Measurements from ENCODE around the gene GDI2. TPM values are rescaled to one million over a fixed set of nuclear protein-coding genes. Genes with fewer than 3 reads are reported as not detected.

Gene GDI2
- total RNA-seq, 1 experiment from 2014 or later = 144 TPM

GRCh38 chr10:5737352-5737751 is 75.9 kb downstream of the GDI2 start:
- ChIA-PET POLR2A (no interaction called here), CTCF (no interaction called here), RAD21 (ENCODE audit: low non-redundant PET in 1 of 2, low total read pairs in 2 of 2, uncharacterized antibody in 2 of 2, unreplicated experiment in 2 of 2) (no interaction called here)
- Histone ChIP-seq H3K9me3 (ENCODE audit: control insufficient read depth in 1 of 2, insufficient read depth in 1 of 2, low read depth in 1 of 2, low read length in 2 of 2) (no peaks in the 10 kb centered on the region), H3K4me1 (ENCODE audit: control insufficient read depth in 1 of 2, insufficient read depth in 2 of 2, low read length in 2 of 2) (no peaks in the 10 kb centered on the region), H3K4me2 (ENCODE audit: low read length) (no peak overlapping the region), H3K36me3 (ENCODE audit: control insufficient read depth in 1 of 2, insufficient read depth in 2 of 2, low read length in 2 of 2) (peaks cover 9 to 20% of the 10 kb centered on the region in 2 experiments), H3K4me3 (replicated peaks in 1 of 2; ENCODE audit: low read depth in 1 of 2, low read length in 2 of 2) (no peak overlapping the region), H3K9me2 (ENCODE audit: insufficient read depth) (no peaks in the 10 kb centered on the region), H3K27me3 (ENCODE audit: insufficient read depth, low read length) (no peaks in the 10 kb centered on the region), H4K20me1 (ENCODE audit: insufficient read depth) (peaks cover 5% of the 10 kb centered on the region; the same call in 1 of the 2 replicates), H2AFZ (ENCODE audit: low read depth, low read length, poor library complexity, severe bottlenecking) (no peak overlapping the region), H3K9ac (ENCODE audit: low read length) (no peak overlapping the region), H3K27ac (ENCODE audit: low read depth, low read length) (no peak overlapping the region), H3K79me2 (ENCODE audit: insufficient read depth, low read length) (peaks cover 19% of the 10 kb centered on the region)
- TF ChIP-seq EZH2phosphoT487 (IDR thresholded peaks at IDR 0.05; ENCODE audit: borderline replicate concordance) = no peak
- 0 out of 6 replicates have a peak, but pooled peaks of 1 of the 3 experiments have one; percentile 13 for TF ChIP-seq CTCF (IDR thresholded peaks at IDR 0.05 in 2 of 3, conservative IDR thresholded peaks at IDR 0.05 in 1 of 3; ENCODE audit: borderline replicate concordance in 1 of 3, insufficient read depth in 1 of 3, low read depth in 2 of 3, low read length in 2 of 3)
- DNase-seq (ENCODE audit: low read depth, low spot score) (no peak), ATAC-seq (no peak)
- no TSS peak for BruUV-seq (replicated peaks)
- intact Hi-C loops (cut with micrococcal nuclease) = no loop called here

GRCh38 chr10:5736591-5736990 is 76.6 kb downstream of the GDI2 start:
- intact Hi-C loops (cut with micrococcal nuclease) = no loop called here
- no TSS peak for BruUV-seq (replicated peaks)
- H3K4me3 ChIP-seq (replicated peaks in 1 of 2; ENCODE audit: low read depth in 1 of 2, low read length in 2 of 2) = no peak overlapping the region
- no peak overlapping the region for H3K27ac ChIP-seq (ENCODE audit: low read depth, low read length)
- H3K79me2 ChIP-seq (ENCODE audit: insufficient read depth, low read length) = peaks cover 20% of the 10 kb centered on the region
- H3K36me3 ChIP-seq (ENCODE audit: control insufficient read depth in 1 of 2, insufficient read depth in 2 of 2, low read length in 2 of 2) = peaks cover 4 to 21% of the 10 kb centered on the region in 2 experiments
- no peak overlapping the region for H3K9ac ChIP-seq (ENCODE audit: low read length)
- H4K20me1 ChIP-seq (ENCODE audit: insufficient read depth) = peaks cover 5% of the 10 kb centered on the region; the same call in 1 of the 2 replicates
- no peaks in the 10 kb centered on the region for H3K9me3 ChIP-seq (ENCODE audit: control insufficient read depth in 1 of 2, insufficient read depth in 1 of 2, low read depth in 1 of 2, low read length in 2 of 2)
- ATAC-seq (no peak), DNase-seq (ENCODE audit: low read depth, low spot score) (no peak)
- ChIA-PET RAD21 (ENCODE audit: low non-redundant PET in 1 of 2, low total read pairs in 2 of 2, uncharacterized antibody in 2 of 2, unreplicated experiment in 2 of 2) (no interaction called here), CTCF (no interaction called here), POLR2A (no interaction called here)
- no peak overlapping the region for H2AFZ ChIP-seq (ENCODE audit: low read depth, low read length, poor library complexity, severe bottlenecking)
- no peaks in the 10 kb centered on the region for H3K27me3 ChIP-seq (ENCODE audit: insufficient read depth, low read length)
- H3K4me2 ChIP-seq (ENCODE audit: low read length) = no peak overlapping the region
- no peaks in the 10 kb centered on the region for H3K9me2 ChIP-seq (ENCODE audit: insufficient read depth)
- no peaks in the 10 kb centered on the region for H3K4me1 ChIP-seq (ENCODE audit: control insufficient read depth in 1 of 2, insufficient read depth in 2 of 2, low read length in 2 of 2)
- TF ChIP-seq EZH2 (IDR thresholded peaks at IDR 0.05) = no peak
- TF ChIP-seq POLR2A (IDR thresholded peaks at IDR 0.05; ENCODE audit: borderline replicate concordance, extremely low read depth, insufficient read depth, insufficient read length) = no peak
- TF ChIP-seq ZFX (IDR thresholded peaks at IDR 0.05) = no peak
- TF ChIP-seq ZNF274 (IDR thresholded peaks at IDR 0.05; ENCODE audit: low read depth, low read length) = no peak
- TF ChIP-seq ELF1 (IDR thresholded peaks at IDR 0.05; ENCODE audit: borderline replicate concordance, low read depth) = no peak
- no peak for TF ChIP-seq SP1 (IDR thresholded peaks at IDR 0.05; ENCODE audit: low read depth)
- no peak for TF ChIP-seq CEBPB (IDR thresholded peaks at IDR 0.05; ENCODE audit: low read depth)
- TF ChIP-seq ZBTB33 (IDR thresholded peaks at IDR 0.05; ENCODE audit: extremely low read depth, insufficient replicate concordance, low read length) = no peak
- no peak for TF ChIP-seq YY1 (IDR thresholded peaks at IDR 0.05; ENCODE audit: extremely low read depth, insufficient replicate concordance, low read depth, low read length)
- no peak for TF ChIP-seq SIN3A (IDR thresholded peaks at IDR 0.05; ENCODE audit: low read depth)
- no peak for TF ChIP-seq SRF (IDR thresholded peaks at IDR 0.05; ENCODE audit: low read depth)
- TF ChIP-seq TCF7L2 (IDR thresholded peaks at IDR 0.05; ENCODE audit: borderline replicate concordance, extremely low read depth, insufficient read depth, insufficient read length) = no peak
- no peak for TF ChIP-seq CTCF (IDR thresholded peaks at IDR 0.05 in 2 of 3, conservative IDR thresholded peaks at IDR 0.05 in 1 of 3; ENCODE audit: borderline replicate concordance in 1 of 3, insufficient read depth in 1 of 3, low read depth in 2 of 3, low read length in 2 of 3)
